ENCODE data around the gene DENND4B. TPM values are rescaled to one million over a fixed set of nuclear protein-coding genes. Genes with fewer than 3 reads are reported as not detected.
A peak's percentile ranks its signal among the peaks of the same experiment; 100 is the strongest.

Gene DENND4B
- total and polyA plus RNA-seq, 9 of the 15 experiments (the other 6 are each of a cell fraction or from before 2014, with no cell fraction given): 9.5 to 80.5 (median 23.1) TPM

GRCh38 chr1:153945795-153946621, 510 bp downstream of the DENND4B start:
- Histone ChIP-seq H2AFZ (ENCODE audit: low read depth, low read length) (peak overlapping the region; percentile 60; the same call in 1 of the 2 replicates), H3K4me3 (peak overlapping the region; percentile 99), H3K4me1 (replicated peaks in 1 of 2; ENCODE audit: control insufficient read depth in 2 of 2, insufficient read depth in 2 of 2, low read length in 2 of 2) (peaks cover 12 to 32% of the 10 kb centered on the region in 2 experiments; a peak in 4 of 5 replicates), H3K4me2 (ENCODE audit: insufficient read depth, low read length) (peak overlapping the region; percentile 98), H3K27me3 (ENCODE audit: control insufficient read depth in 2 of 2, insufficient read depth in 2 of 2, low read length in 2 of 2) (no peaks in the 10 kb centered on the region), H3K36me3 (ENCODE audit: control insufficient read depth, insufficient read depth, low read length) (peaks cover 69% of the 10 kb centered on the region), H4K20me1 (replicated peaks; ENCODE audit: control insufficient read depth, insufficient read depth, low read length) (no peaks in the 10 kb centered on the region), H3K9me3 (replicated peaks; ENCODE audit: control insufficient read depth, insufficient read depth, low read depth, low read length) (no peaks in the 10 kb centered on the region), H3K79me2 (ENCODE audit: control insufficient read depth, insufficient read depth, low read length) (peaks cover 29% of the 10 kb centered on the region), H3K9ac (ENCODE audit: insufficient read depth in 1 of 2, low read depth in 2 of 2, low read length in 2 of 2) (peak overlapping the region; percentile 88 to 99), H3K27ac (ENCODE audit: extremely low read depth, low read depth, low read length) (peak overlapping the region; percentile 85), H3K9me1 (ENCODE audit: control insufficient read depth, insufficient read depth, low read length) (no peaks in the 10 kb centered on the region)
- TSS peak; percentile 38 for BruUV-seq (replicated peaks)
- in situ Hi-C loops (cut with MboI): no loop called here
- POLR2A ChIA-PET: interaction anchor here (0.6 to 5.5 kb wide), 18 partner anchors 12 to 317 kb away, joined by 3 to 39 read pairs (median 4); partner anchors contain the start of genes CREB3L4, CRTC2, GATAD2B and JTB
- under 1% methylated on average over 18 of the region's 95 CpGs for WGBS (ENCODE audit: insufficient coverage, low coverage, missing lambda C conversion rate)
- DNase-seq (ENCODE audit: extremely low read depth in 1 of 4, low spot score in 3 of 4) (peak; percentile 67 to 86 (median 80)), ATAC-seq (peak; percentile 72), FAIRE-seq (peak; percentile 59)
- CTCF ChIA-PET (ENCODE audit: low intra/inter-chr PET ratio): interaction anchor here (0.9 to 1.8 kb wide), 3 partner anchors 40 to 327 kb away, joined by 4 to 7 read pairs (median 6); partner anchors contain the start of genes HAX1 and RAB13
- intact Hi-C loops (cut with micrococcal nuclease): loop anchor here (5.0 kb wide), 1 partner anchor 41 kb away; the partner anchor contains the start of gene RAB13
- TF ChIP-seq MAZ (CRISPR knock-in tag; conservative IDR thresholded peaks at IDR 0.05 in 1 of 2, IDR thresholded peaks at IDR 0.05 in 1 of 2): peak; percentile 58 to 68
- TF ChIP-seq ILF3 (IDR thresholded peaks at IDR 0.05; ENCODE audit: borderline replicate concordance): no peak
- TF ChIP-seq NR2C1 (IDR thresholded peaks at IDR 0.05): no peak
- TF ChIP-seq NR2C1 (tag; IDR thresholded peaks at IDR 0.05): 0 out of 2 replicates have a peak, but pooled peaks have one; percentile 26
- no peak for TF ChIP-seq E2F4 (CRISPR knock-in tag; IDR thresholded peaks at IDR 0.05; ENCODE audit: low read depth)
- no peak for TF ChIP-seq HES1 (IDR thresholded peaks at IDR 0.05; ENCODE audit: low read depth)
- TF ChIP-seq SAFB2 (IDR thresholded peaks at IDR 0.05; ENCODE audit: borderline replicate concordance, low read depth, low read length, severe bottlenecking): no peak
- TF ChIP-seq TCF7L2 (IDR thresholded peaks at IDR 0.05; ENCODE audit: low read depth, low read length): no peak
- no peak for TF ChIP-seq ZNF354B (CRISPR knock-in tag; IDR thresholded peaks at IDR 0.05)
- no peak for TF ChIP-seq NCOA2 (IDR thresholded peaks at IDR 0.05; ENCODE audit: partially characterized antibody in 2 of 2)
- no peak for TF ChIP-seq EHMT2 (IDR thresholded peaks at IDR 0.05)
- TF ChIP-seq ILK (tag; IDR thresholded peaks at IDR 0.05; ENCODE audit: borderline replicate concordance, low read depth): no peak
- no peak for TF ChIP-seq SFPQ (IDR thresholded peaks at IDR 0.05; ENCODE audit: low read depth, low read length)
- no peak for TF ChIP-seq KAT8 (IDR thresholded peaks at IDR 0.05; ENCODE audit: low read depth)
- no peak for TF ChIP-seq FOXA3 (CRISPR knock-in tag; conservative IDR thresholded peaks at IDR 0.05 in 1 of 2, IDR thresholded peaks at IDR 0.05 in 1 of 2)
- TF ChIP-seq BACH1 (tag; IDR thresholded peaks at IDR 0.05): no peak
- TF ChIP-seq NFATC3 (IDR thresholded peaks at IDR 0.05): no peak
- no peak for TF ChIP-seq PPARD (CRISPR knock-in tag; IDR thresholded peaks at IDR 0.05)

All from K562 (cell line).